CD4-positive, alpha-beta T cell (primary cell): ENCODE measurements around the gene ST3GAL5. TPM values are rescaled to one million over a fixed set of nuclear protein-coding genes. Genes with fewer than 3 reads are reported as not detected.

Experiments used
- ATAC-seq: fragments of 200-7000 bp; cut with Tn5 transposase; one replicate; pipeline ENCODE4 v1.10.0; 2022; ENCODE audit warnings: mild to moderate bottlenecking; ENCODE audit not compliant: poor library complexity
- CTCF ChIA-PET: fragments of 350-600 bp; sonication (Branson Sonifier 250); formaldehyde crosslinking; loops from one replicate; lab custom pipeline; 2021; ENCODE audit warnings: antibody characterized with exemption, inconsistent platforms; lab: Charles Lee
- POLR2A ChIA-PET: fragments of 350-600 bp; sonication (Branson Sonifier 250); formaldehyde crosslinking; loops from one replicate; lab custom pipeline; 2021; ENCODE audit warnings: antibody characterized with exemption, inconsistent platforms; lab: Charles Lee
- DNase-seq, 14 experiments: peaks; one replicate each; pipeline ENCODE4 v3.0.0-alpha.2; 2013 to 2020; ENCODE audit warnings: mixed read lengths in 2 of 14
- H3K27ac ChIP-seq, 2 donors: one replicate each; pipeline versions ENCODE4 v1.5.1 to v1.7.0; 2013; ENCODE audit warnings: low read length in 2 of 2, low read depth in 1 of 2, mild to moderate bottlenecking in 1 of 2
- H3K27me3 ChIP-seq, 2 experiments: 1 replicate in 1 of 2; 2 replicates in 1 of 2; pipeline versions ENCODE4 v1.6.1 to v1.7.0; 2013; ENCODE audit warnings: low read length in 2 of 2, control low read depth in 1 of 2, mild to moderate bottlenecking in 1 of 2, moderate library complexity in 1 of 2; ENCODE audit not compliant: insufficient read depth in 2 of 2, control insufficient read depth in 1 of 2
- H3K36me3 ChIP-seq: one replicate; pipeline ENCODE4 v1.6.1; 2013; ENCODE audit warnings: low read length, control low read depth; ENCODE audit not compliant: insufficient read depth
- H3K4me1 ChIP-seq: one replicate; pipeline ENCODE4 v1.6.1; 2013; ENCODE audit warnings: low read length, control low read depth; ENCODE audit not compliant: insufficient read depth
- H3K4me3 ChIP-seq: one replicate; pipeline ENCODE4 v1.5.1; 2013; ENCODE audit warnings: mild to moderate bottlenecking, low read length, moderate library complexity
- H3K9me3 ChIP-seq, 2 experiments: 1 replicate in 1 of 2; 2 replicates in 1 of 2; pipeline versions ENCODE4 v1.6.1 to v1.7.0; 2013; ENCODE audit warnings: low read length in 2 of 2, mild to moderate bottlenecking in 2 of 2, control low read depth in 1 of 2, moderate library complexity in 1 of 2; ENCODE audit not compliant: control insufficient read depth in 1 of 2, insufficient read depth in 1 of 2
- H3K27ac Mint-ChIP-seq: one replicate; pipeline ENCODE4 v1.8.0; 2020; ENCODE audit warnings: mixed read lengths
- H3K27me3 Mint-ChIP-seq: one replicate; pipeline ENCODE4 v1.8.0; 2021; ENCODE audit warnings: mixed read lengths
- H3K36me3 Mint-ChIP-seq: one replicate; pipeline ENCODE4 v1.8.0; 2021; ENCODE audit warnings: low read depth, mixed read lengths
- H3K4me1 Mint-ChIP-seq: one replicate; pipeline ENCODE4 v1.8.0; 2021; ENCODE audit warnings: low read depth, mixed read lengths
- H3K4me3 Mint-ChIP-seq: one replicate; pipeline ENCODE4 v1.8.0; 2020; ENCODE audit warnings: mild to moderate bottlenecking, mixed read lengths
- H3K9me3 Mint-ChIP-seq: one replicate; pipeline ENCODE4 v1.8.0; 2020; ENCODE audit warnings: mixed read lengths
- CTCF ChIP-seq: fragments of 200-600 bp; IDR thresholded peaks from one replicate; pipeline ENCODE4 v1.8.0; 2022; ENCODE audit warnings: antibody characterized with exemption, mild to moderate bottlenecking
- intact Hi-C, 2 experiments: fragments of 100-400 bp; cut with DNase I in 1 of 2; cut with micrococcal nuclease in 1 of 2; formaldehyde crosslinking; loops; one replicate each; pipeline versions ENCODE4 v1.15.1 to v1.9.0; 2023 to 2025; cut with DNase I, micrococcal nuclease
- total RNA-seq, 174 experiments: library from RNA in 2 of 174; stranded (reverse) in 2 of 174; gene quantifications; one replicate each; pipeline ENCODE4 v1.2.3 and lab custom pipeline; 2021 to 2026

ST3GAL5 gene
- total RNA-seq, 2 experiments from 2014 or later, result 76.7 to 77.8 TPM

GRCh38 chr2:85797263-85797660, 91.5 kb downstream of the ST3GAL5 start:
- no peaks in the 10 kb centered on the region for H3K9me3 Mint-ChIP-seq
- ChIA-PET POLR2A (no interaction called here), CTCF (no interaction called here)
- intact Hi-C loops, result no loop called here
- Histone ChIP-seq H3K9me3 (no peaks in the 10 kb centered on the region), H3K4me3 (no peak overlapping the region), H3K36me3 (no peaks in the 10 kb centered on the region), H3K4me1 (no peaks in the 10 kb centered on the region), H3K27ac (no peak overlapping the region), H3K27me3 (peaks cover 0 to 5% of the 10 kb centered on the region in 2 experiments)
- H3K4me3 Mint-ChIP-seq, result no peak overlapping the region
- no peak for ATAC-seq
- H3K4me1 Mint-ChIP-seq, result no peaks in the 10 kb centered on the region
- no peak for DNase-seq
- no peak overlapping the region for H3K27ac Mint-ChIP-seq
- no peak for TF ChIP-seq CTCF
- no peaks in the 10 kb centered on the region for H3K36me3 Mint-ChIP-seq
- H3K27me3 Mint-ChIP-seq, result peaks cover 26% of the 10 kb centered on the region

- H3K4me1 ChIP-seq, result no peaks in the 10 kb centered on the region
- intact Hi-C loops, result no loop called here
- H3K27me3 ChIP-seq, result peaks cover 0 to 8% of the 10 kb centered on the region in 2 experiments
- DNase-seq (peak in 1 of 14 experiments; percentile 16), ATAC-seq (no peak)
- Mint-ChIP-seq H3K36me3 (no peaks in the 10 kb centered on the region), H3K27ac (no peak overlapping the region), H3K9me3 (no peaks in the 10 kb centered on the region), H3K4me3 (no peak overlapping the region), H3K4me1 (no peaks in the 10 kb centered on the region), H3K27me3 (peaks cover 30% of the 10 kb centered on the region)
- no peak for TF ChIP-seq CTCF
- POLR2A ChIA-PET, result no interaction called here
- CTCF ChIA-PET, result no interaction called here
- H3K27ac ChIP-seq, result no peak overlapping the region
- H3K9me3 ChIP-seq, result no peaks in the 10 kb centered on the region
- no peak overlapping the region for H3K4me3 ChIP-seq
- no peaks in the 10 kb centered on the region for H3K36me3 ChIP-seq
These were observed 92.2 kb downstream of the ST3GAL5 start for GRCh38 chr2:85796341-85797262.

- TF ChIP-seq CTCF, result no peak
- no peaks in the 10 kb centered on the region for H3K4me1 ChIP-seq
- no peaks in the 10 kb centered on the region for H3K36me3 ChIP-seq
- H3K27ac ChIP-seq, result no peak overlapping the region
- DNase-seq, result no peak
- intact Hi-C loops, result no loop called here
- H3K4me3 ChIP-seq, result no peak overlapping the region
- Mint-ChIP-seq H3K27me3 (peaks cover 30% of the 10 kb centered on the region), H3K4me3 (no peak overlapping the region), H3K27ac (no peak overlapping the region), H3K36me3 (no peaks in the 10 kb centered on the region), H3K9me3 (no peaks in the 10 kb centered on the region), H3K4me1 (no peaks in the 10 kb centered on the region)
- ChIA-PET POLR2A (no interaction called here), CTCF (no interaction called here)
- H3K27me3 ChIP-seq, result peaks cover 0 to 8% of the 10 kb centered on the region in 2 experiments
- ATAC-seq, result no peak
- no peaks in the 10 kb centered on the region for H3K9me3 ChIP-seq
These were observed 92.8 kb downstream of the ST3GAL5 start for GRCh38 chr2:85796046-85796340.
